KBM-7 (cell line): ENCODE data around the gene MBNL3.

Experiments
- DNase-seq: peaks from one replicate; pipeline ENCODE4 v3.0.0-alpha.2; 2015
- in situ Hi-C: fragments of 300-500 bp; cut with MboI; formaldehyde crosslinking; loops from 2 replicates; pipeline ENCODE4 v1.14.3; 2020; ENCODE audit warnings: low sequenced_read_pairs, low pct_unique_long_range_greater_than_20kb, mixed read lengths

Gene MBNL3

GRCh38 chrX:132433001-132433400 is 55.8 kb downstream of the MBNL3 start:
- no peak for DNase-seq
- in situ Hi-C loops = no loop called here

GRCh38 chrX:132428896-132429295 is 59.9 kb downstream of the MBNL3 start:
- in situ Hi-C loops = no loop called here
- DNase-seq = no peak

GRCh38 chrX:132426695-132427281 is 62.0 kb downstream of the MBNL3 start:
- DNase-seq = no peak
- in situ Hi-C loops = no loop called here

- in situ Hi-C loops = no loop called here
- DNase-seq = no peak
These were observed 63.0 kb downstream of the MBNL3 start for GRCh38 chrX:132425744-132426318.

- no peak for DNase-seq
- in situ Hi-C loops = no loop called here
These were observed 65.5 kb downstream of the MBNL3 start for GRCh38 chrX:132423323-132423722.

- DNase-seq = no peak
- in situ Hi-C loops = no loop called here
These were observed 73.8 kb downstream of the MBNL3 start for GRCh38 chrX:132415012-132415411.

GRCh38 chrX:132414404-132414803 is 74.4 kb downstream of the MBNL3 start:
- no peak for DNase-seq
- in situ Hi-C loops = no loop called here

- in situ Hi-C loops = no loop called here
- DNase-seq = peak; percentile 37
These were observed 75.4 kb downstream of the MBNL3 start for GRCh38 chrX:132413459-132413858.

- no peak for DNase-seq
- in situ Hi-C loops = no loop called here
These were observed 76.6 kb downstream of the MBNL3 start for GRCh38 chrX:132412208-132412607.

- in situ Hi-C loops = no loop called here
- no peak for DNase-seq
These were observed 77.4 kb downstream of the MBNL3 start for GRCh38 chrX:132411310-132411977.

GRCh38 chrX:132409780-132410556 is 78.9 kb downstream of the MBNL3 start:
- in situ Hi-C loops = no loop called here
- DNase-seq = no peak

GRCh38 chrX:132407691-132408090 is 81.1 kb downstream of the MBNL3 start:
- in situ Hi-C loops = no loop called here
- no peak for DNase-seq

- DNase-seq = no peak
- in situ Hi-C loops = no loop called here
These were observed 82.7 kb downstream of the MBNL3 start for GRCh38 chrX:132406106-132406505.

GRCh38 chrX:132404266-132404665 is 84.6 kb downstream of the MBNL3 start:
- in situ Hi-C loops = no loop called here
- DNase-seq = no peak

GRCh38 chrX:132401935-132402334 is 86.9 kb downstream of the MBNL3 start:
- in situ Hi-C loops = no loop called here
- no peak for DNase-seq

GRCh38 chrX:132400706-132401105 is 88.1 kb downstream of the MBNL3 start:
- DNase-seq = no peak
- in situ Hi-C loops = no loop called here

- in situ Hi-C loops = no loop called here
- DNase-seq = no peak
These were observed 93.2 kb downstream of the MBNL3 start for GRCh38 chrX:132395645-132396044.

- in situ Hi-C loops = no loop called here
These were observed 93.8 kb downstream of the MBNL3 start for GRCh38 chrX:132395026-132395425.

GRCh38 chrX:132394591-132394990 is 94.2 kb downstream of the MBNL3 start:
- DNase-seq = no peak
- in situ Hi-C loops = no loop called here

More at GRCh38 chrX:132395026-132395425, 93.8 kb downstream of the MBNL3 start:
- DNase-seq = no peak

GRCh38 chrX:132393992-132394391 is 94.8 kb downstream of the MBNL3 start:
- in situ Hi-C loops = no loop called here
- DNase-seq = no peak
